ENCODE measurements around the gene HES6.

GRCh38 chr2:238271061-238271554, 31.3 kb upstream of the HES6 start:
- no peak for TF ChIP-seq POLR2A (IDR thresholded peaks at IDR 0.05)
- no peak for TF ChIP-seq CTCF (IDR thresholded peaks at IDR 0.05)

Data from testis (tissue), 2 donors.